ENCODE measurements around the gene WASF3. TPM values are rescaled to one million over a fixed set of nuclear protein-coding genes. Genes with fewer than 3 reads are reported as not detected.
"Not testable (repeated sequence)": the region's sequence is repeated elsewhere in the genome, so short reads cannot be mapped to it uniquely, and the experiment has no call there.

Gene WASF3
- total RNA-seq, 1 donor from 2014 or later: 9.9 TPM

DNA sequence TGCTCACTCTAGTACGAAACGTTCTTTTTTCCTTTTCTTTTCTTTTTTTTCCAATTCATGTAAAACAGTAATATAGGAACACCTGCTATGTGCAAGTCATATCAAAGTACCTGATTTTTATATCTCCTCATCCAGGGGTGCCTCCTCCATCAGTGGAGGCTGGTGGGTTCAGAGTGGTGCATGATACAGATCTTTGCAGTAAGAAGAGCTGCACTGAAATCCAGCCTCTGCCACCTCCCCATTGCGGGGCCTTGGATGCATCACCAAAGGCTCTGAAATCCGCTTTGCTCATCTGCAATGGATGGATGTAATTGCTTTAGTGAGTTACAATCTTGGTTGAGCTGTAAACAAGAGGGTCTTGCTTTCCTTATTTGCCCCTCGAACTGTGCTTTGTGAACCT lies 164.8 kb downstream of the WASF3 start:
- ATAC-seq (no peak), DNase-seq (ENCODE audit: missing footprints) (no peak)
- intact Hi-C loops (cut with DNase I): no loop called here

DNA sequence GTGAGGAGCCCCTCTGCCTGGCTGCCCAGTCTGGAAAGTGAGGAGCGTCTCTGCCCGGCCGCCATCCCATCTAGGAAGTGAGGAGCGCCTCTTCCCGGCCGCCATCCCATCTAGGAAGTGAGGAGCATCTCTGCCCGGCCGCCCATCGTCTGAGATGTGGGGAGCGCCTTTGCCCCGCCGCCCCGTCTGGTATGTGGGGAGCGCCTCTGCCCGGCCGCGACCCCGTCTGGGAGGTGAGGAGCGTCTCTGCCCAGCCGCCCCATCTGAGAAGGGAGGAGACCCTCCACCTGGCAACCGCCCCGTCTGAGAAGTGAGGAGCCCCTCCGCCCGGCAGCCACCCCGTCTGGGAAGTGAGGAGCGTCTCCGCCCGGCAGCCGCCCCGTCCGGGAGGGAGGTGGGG lies 166.1 kb downstream of the WASF3 start:
- DNase-seq (ENCODE audit: missing footprints); ATAC-seq; intact Hi-C loops (cut with DNase I): not testable (repeated sequence)

DNA sequence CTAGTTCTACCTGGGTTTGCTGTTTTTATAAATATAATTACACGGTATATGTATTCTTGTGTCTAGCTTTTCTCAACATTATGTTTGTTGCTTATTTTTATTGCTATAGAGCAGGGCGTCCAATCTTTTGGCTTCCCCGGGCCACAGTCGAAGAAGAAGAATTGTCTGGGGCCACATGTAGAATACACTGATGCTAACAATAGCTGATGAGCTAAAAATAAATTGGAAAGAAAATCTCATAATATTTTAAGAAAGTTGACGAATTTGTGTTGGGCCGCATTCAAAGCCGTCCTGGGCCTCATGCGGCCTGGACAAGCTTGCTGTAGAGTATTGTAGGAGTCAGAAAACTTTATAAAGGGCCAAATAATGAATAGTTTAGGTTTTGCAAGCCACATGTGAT lies 169.2 kb downstream of the WASF3 start:
- DNase-seq (ENCODE audit: missing footprints) (no peak), ATAC-seq (no peak)
- intact Hi-C loops (cut with DNase I): no loop called here

DNA sequence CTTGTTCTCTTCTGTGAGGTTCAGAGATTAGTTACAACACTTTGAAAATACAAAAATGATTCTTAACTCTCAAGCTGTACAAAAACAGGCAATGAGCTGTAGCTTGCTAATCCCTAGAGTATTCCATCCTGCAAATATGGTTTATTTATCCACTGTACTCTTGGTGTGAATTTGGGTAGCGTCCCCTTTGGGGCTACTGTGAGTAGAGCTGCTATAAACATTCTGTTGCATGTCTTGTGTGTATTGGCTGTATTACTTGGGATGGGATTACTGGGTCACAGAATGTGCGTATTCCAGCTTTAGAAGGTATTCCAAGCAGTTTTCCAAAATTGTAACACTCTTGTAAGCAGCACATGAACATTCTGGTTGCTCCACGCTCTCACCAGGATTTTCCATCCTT lies 169.6 kb downstream of the WASF3 start:
- DNase-seq (ENCODE audit: missing footprints) (no peak), ATAC-seq (no peak)
- intact Hi-C loops (cut with DNase I): no loop called here

DNA sequence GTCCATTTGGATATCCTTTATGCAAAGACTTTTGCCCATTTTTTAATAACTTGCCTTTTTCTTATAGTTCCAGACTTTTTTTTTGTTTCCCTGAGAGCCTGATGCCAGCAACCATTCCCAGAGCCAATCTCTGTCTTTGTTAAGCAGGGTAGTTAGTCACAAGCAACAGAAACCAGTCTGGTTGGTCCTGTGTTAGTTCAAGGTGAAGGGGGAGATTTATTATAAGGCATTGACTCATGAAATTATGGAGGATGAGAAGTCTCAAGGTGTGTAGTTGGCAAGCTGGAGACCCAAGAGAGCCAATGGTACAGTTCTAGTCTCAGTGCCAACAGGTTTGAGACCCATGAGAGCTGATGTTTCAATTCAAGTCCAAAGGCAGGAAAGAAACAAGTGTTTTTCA lies 170.2 kb downstream of the WASF3 start:
- intact Hi-C loops (cut with DNase I): no loop called here
- DNase-seq (ENCODE audit: missing footprints) (no peak), ATAC-seq (no peak)

DNA sequence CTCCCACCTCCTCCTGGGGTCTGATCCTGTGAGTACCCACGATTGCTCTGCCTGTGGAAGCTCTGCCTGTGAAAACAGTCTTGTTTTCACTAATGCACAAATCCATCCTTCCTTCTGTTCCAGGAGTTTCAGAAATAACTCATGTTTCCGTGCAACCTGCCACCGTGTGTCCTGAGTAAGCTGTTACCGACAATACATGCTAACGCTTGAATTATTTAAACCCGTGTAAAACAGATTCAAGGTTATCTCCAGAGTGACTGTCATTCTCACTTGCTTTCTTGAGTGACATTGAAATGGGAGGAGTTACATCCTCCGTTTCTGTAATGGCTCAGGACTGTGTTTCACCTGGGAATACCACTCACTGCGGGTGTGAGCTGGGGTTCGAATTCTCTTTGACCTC lies 178.2 kb downstream of the WASF3 start:
- ATAC-seq (no peak), DNase-seq (ENCODE audit: missing footprints) (no peak)
- intact Hi-C loops (cut with DNase I): no loop called here

Other genes with a start within 250 kb of the WASF3 start
- 0.19 TPM for gene GPR12, start 203.1 kb downstream of the WASF3 start, total RNA-seq

Data from Right ventricle myocardium inferior (tissue), 1 donor.